ACC112 (cell line): ENCODE measurements around the gene OSGEP.

Source experiments
- H2AFZ ChIP-seq: fragments of 200-600 bp; sonication (generic); one replicate; pipeline ENCODE4 v1.6.0; 2017; ENCODE audit warnings: antibody characterized with exemption, low read length; ENCODE audit not compliant: unreplicated experiment
- H3K27ac ChIP-seq: fragments of 200-600 bp; sonication (generic); 2 replicates; pipeline ENCODE4 v1.5.1; 2014; ENCODE audit warnings: low read depth, mild to moderate bottlenecking, antibody characterized with exemption, low read length, moderate library complexity
- H3K27me3 ChIP-seq: fragments of 200-600 bp; sonication (generic); 2 replicates; pipeline ENCODE4 v1.6.1; 2014; ENCODE audit warnings: mild to moderate bottlenecking, antibody characterized with exemption, low read length, moderate library complexity, mixed read lengths; ENCODE audit not compliant: insufficient read depth
- H3K36me3 ChIP-seq: fragments of 200-600 bp; sonication (generic); 2 replicates; pipeline ENCODE4 v1.6.1; 2016; ENCODE audit warnings: mild to moderate bottlenecking, antibody characterized with exemption, low read length, moderate library complexity, mixed read lengths; ENCODE audit not compliant: insufficient read depth
- H3K4me1 ChIP-seq: fragments of 200-600 bp; sonication (generic); one replicate; pipeline ENCODE4 v1.6.1; 2016; ENCODE audit warnings: low read length, mixed read lengths; ENCODE audit not compliant: insufficient read depth, unreplicated experiment, control insufficient read depth
- H3K4me3 ChIP-seq: fragments of 200-600 bp; sonication (generic); 2 replicates; pipeline ENCODE4 v1.5.1; 2014; ENCODE audit warnings: mild to moderate bottlenecking, low read depth, low read length
- H3K79me2 ChIP-seq: fragments of 200-600 bp; sonication (generic); one replicate; pipeline ENCODE4 v1.6.0; 2016; ENCODE audit warnings: low read length; ENCODE audit not compliant: control insufficient read depth, unreplicated experiment, insufficient read depth

The OSGEP gene

DNA sequence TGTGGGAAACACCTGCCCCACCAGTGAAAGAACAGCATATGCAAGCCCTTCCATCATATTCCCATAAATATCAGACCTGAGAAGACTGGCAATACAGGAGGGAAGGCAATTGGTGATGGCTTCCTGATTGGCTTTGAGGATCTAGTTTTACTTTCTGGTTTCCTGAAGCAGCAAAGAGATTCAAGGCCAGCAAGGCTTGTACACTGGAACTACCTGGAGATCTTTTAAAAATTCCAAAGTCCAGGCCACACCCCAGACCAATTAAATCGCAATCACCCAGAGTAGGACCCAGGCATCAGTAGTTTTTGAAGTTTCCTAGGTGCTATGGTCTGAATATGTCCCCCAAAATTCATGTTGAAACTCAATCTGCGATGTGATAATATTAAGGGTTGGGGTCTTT is 38.4 kb downstream of the OSGEP start:
- H3K36me3 ChIP-seq, result no peaks in the 10 kb centered on the region
- no peak overlapping the region for H3K27ac ChIP-seq
- H2AFZ ChIP-seq, result no peak overlapping the region
- no peak overlapping the region for H3K4me3 ChIP-seq
- peaks cover 14% of the 10 kb centered on the region for H3K4me1 ChIP-seq
- peaks cover 15% of the 10 kb centered on the region for H3K79me2 ChIP-seq
- H3K27me3 ChIP-seq, result no peaks in the 10 kb centered on the region

DNA sequence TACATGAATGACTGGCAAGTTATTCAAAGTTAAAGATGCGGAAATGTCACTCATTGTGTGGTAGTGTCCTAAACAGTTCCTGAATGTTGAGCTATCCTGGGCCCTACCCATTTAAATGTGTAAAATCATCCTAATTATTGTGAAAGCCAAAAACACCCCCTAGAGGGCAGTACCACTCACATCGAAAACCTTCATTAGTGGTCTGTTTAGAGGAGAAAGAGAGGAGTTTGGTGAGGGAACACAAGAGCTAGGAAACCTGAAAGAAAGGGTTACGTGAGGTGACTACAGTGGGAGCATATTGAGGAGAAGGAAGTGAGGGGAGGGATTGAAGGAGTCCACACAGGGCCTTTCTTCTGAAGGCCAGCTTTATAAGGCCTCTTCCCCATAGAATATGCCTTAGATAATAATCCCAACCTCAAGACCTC is 38.8 kb downstream of the OSGEP start:
- Histone ChIP-seq H3K36me3 (no peaks in the 10 kb centered on the region), H3K27me3 (no peaks in the 10 kb centered on the region), H3K27ac (no peak overlapping the region), H2AFZ (no peak overlapping the region), H3K79me2 (peaks cover 19% of the 10 kb centered on the region), H3K4me1 (peaks cover 14% of the 10 kb centered on the region), H3K4me3 (no peak overlapping the region)

DNA sequence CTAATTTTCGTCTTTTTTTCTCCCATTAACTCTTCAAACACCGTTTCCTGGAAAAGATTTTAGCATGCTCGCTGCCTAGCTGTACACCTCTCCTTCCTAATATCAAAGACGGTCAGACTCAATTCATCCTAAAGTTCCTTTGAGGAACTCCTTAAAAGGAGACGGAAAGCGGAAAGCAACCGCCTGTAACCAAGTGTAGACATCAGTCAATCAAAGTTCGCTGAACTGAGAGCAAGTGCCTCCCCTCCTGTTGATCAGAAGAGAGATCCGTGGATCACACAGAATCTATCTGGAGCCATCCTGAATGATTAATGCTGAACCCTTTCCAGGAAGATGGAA is 40.9 kb downstream of the OSGEP start:
- Histone ChIP-seq H3K79me2 (peaks cover 22% of the 10 kb centered on the region), H3K27me3 (no peaks in the 10 kb centered on the region), H2AFZ (peak overlapping the region; percentile 97), H3K4me1 (peaks cover 23% of the 10 kb centered on the region), H3K27ac (peak overlapping the region; percentile 82), H3K36me3 (no peaks in the 10 kb centered on the region), H3K4me3 (peak overlapping the region; percentile 97)

DNA sequence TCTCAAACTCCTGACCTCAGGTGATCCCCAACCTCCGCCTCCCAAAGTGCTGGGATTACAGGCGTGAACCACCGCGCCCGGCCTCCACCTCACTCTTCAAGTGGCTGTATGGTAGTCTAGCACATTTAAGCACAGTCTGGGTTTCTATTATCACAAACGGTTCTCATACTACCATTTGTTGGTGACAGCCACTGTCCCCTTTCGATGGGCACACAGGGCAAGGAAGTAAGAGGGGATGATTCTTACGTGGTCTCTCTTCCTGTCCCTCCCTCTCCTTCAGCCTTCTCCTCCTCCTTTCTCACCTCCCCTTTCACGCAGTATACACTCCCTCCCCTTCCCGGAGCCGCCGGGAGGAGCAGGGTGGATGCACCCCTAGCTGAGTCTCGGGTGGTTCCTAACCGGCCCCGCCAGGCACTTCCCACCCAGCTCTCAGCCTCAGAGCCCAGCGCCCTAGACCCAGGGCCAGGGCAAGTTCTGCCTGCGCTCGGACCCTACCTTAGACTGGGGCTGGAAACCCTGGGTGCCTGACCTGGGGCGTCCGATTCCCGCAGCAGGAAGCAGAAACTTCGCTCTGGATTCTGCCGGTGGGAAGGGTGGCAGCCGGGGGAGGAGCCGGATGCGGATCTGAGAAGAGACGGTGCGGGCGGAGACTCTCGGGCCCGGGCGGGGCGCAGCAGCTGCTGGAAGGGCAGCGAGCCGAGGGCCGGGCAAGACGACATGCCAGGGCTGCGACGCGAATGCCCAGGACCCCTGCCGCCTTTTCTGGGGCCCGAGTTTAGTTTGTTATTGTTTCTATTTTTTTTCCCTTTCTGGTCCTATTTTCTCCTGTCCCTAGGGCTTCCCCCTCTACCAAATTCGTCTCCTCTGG is 41.5 kb downstream of the OSGEP start, which contains the start of gene TEP1:
Gene TEP1 (minus strand): TSS at position 626 of the 868 bp plus-strand sequence. CDS start 5,062 bp downstream, outside the sequence.
- Histone ChIP-seq H3K36me3 (peaks cover 2% of the 10 kb centered on the region; the same call in 1 of the 2 replicates), H3K27ac (peak within 1 kb of the TSS; percentile 82), H3K27me3 (no peaks in the 10 kb centered on the region), H2AFZ (peak within 1 kb of the TSS; percentile 97), H3K79me2 (peaks cover 24% of the 10 kb centered on the region), H3K4me3 (peak within 1 kb of the TSS; percentile 97), H3K4me1 (peaks cover 23% of the 10 kb centered on the region)

DNA sequence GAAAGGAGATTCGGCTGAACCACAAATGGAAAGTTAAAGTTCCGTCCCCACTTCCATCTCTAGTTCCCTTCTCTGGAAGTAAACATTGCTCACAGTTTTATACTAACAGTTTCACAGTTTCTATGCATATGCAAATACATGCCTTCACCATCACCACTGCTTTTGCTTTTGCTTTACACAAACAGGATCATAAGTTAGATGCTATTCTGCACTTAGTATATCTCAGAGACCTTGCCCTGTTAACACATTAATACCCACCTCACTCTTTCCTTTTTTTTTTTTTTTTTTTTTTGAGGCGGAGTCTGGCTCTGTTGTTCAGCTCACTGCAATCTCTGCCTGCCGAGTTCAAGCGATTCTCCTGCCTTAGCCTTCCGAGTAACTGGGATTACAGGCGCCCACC is 42.2 kb downstream of the OSGEP start:
- H3K36me3 ChIP-seq, result peaks cover 9% of the 10 kb centered on the region; the same call in 1 of the 2 replicates
- H3K79me2 ChIP-seq, result peaks cover 27% of the 10 kb centered on the region
- peaks cover 23% of the 10 kb centered on the region for H3K4me1 ChIP-seq
- peak overlapping the region; percentile 82 for H3K27ac ChIP-seq
- peak overlapping the region; percentile 97 for H2AFZ ChIP-seq
- no peaks in the 10 kb centered on the region for H3K27me3 ChIP-seq
- H3K4me3 ChIP-seq, result peak overlapping the region; percentile 97

DNA sequence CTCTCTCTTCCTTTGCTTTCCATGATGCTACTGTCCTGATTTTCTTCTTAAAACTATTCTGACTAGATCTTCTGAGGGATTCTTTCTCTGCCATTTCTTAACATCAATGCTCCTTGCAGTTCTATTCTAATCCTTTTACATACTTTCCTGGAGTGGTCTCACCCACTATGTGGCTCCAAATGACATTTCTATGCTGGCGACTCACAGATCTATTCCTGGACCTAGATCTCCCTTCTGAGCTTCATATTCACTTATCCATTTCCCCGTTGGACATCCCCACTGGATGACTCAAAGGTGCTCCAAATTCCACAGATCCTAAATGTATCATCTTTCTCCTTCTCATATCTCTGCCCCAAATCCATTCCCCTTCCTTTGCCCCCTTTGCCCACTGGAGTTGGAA is 45.4 kb downstream of the OSGEP start:
- Histone ChIP-seq H3K79me2 (peaks cover 27% of the 10 kb centered on the region), H2AFZ (no peak overlapping the region), H3K36me3 (peaks cover 9% of the 10 kb centered on the region; the same call in 1 of the 2 replicates), H3K27me3 (no peaks in the 10 kb centered on the region), H3K4me3 (no peak overlapping the region), H3K4me1 (peaks cover 20% of the 10 kb centered on the region), H3K27ac (no peak overlapping the region)

DNA sequence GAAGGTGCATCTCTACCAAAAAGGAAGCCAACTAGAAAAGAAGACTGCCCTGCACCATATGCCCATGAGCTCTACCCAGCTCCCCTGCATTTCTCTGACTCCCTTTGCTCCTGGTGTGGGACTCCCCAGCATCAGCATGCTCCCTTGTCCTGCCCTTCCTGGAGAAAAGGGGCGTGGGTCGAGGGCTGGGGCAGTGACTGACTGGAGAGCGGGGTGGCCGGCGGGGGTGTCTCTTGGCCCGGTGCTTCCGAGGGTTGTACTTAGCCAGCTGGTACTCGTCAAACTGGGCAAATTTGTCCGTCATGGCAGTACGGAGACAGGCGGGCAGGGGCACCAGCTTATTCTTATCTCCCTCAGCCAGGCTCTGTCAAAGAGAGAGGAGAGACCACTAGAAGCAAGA is 51.1 kb downstream of the OSGEP start:
- Histone ChIP-seq H3K36me3 (peaks cover 12% of the 10 kb centered on the region), H3K27ac (no peak overlapping the region), H3K4me1 (peaks cover 9% of the 10 kb centered on the region)

DNA sequence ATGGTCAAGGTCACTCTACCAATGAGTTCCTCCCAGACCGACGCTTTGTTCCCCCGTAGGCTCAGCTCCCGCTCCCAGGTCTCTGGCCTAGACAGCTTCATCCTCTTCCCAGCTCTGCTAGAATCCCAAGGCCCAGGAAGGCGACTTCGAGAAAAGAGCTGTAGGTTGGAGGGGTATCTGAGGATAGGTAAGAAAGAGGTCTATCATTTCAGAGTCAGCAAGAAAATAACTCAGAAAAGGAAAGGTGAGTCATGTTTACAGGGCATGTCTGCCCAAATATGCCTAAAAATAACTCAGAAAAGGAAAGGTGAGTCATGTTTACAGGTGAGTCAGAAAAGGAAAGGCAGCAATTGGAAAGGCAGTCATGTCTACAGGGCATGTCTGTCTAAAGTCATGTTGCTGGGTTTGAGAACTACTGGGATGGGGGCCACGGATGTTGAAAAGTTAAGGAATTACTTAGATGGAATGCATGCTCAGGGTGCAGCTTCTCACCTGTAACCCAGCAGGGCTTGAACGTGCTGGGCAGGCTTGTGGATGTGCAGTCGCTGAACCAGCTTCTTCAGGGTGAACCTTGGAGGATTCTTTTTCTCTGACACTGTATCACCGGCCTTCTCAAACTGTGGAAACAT is 53.5 kb downstream of the OSGEP start:
- peaks cover 9% of the 10 kb centered on the region for H3K4me1 ChIP-seq
- H3K4me3 ChIP-seq, result no peak overlapping the region
- peaks cover 8% of the 10 kb centered on the region for H3K36me3 ChIP-seq
- H2AFZ ChIP-seq, result no peak overlapping the region
- H3K27ac ChIP-seq, result no peak overlapping the region
- no peaks in the 10 kb centered on the region for H3K27me3 ChIP-seq
- H3K79me2 ChIP-seq, result no peaks in the 10 kb centered on the region

More for the DNA sequence above, 51.1 kb downstream of the OSGEP start:
- Histone ChIP-seq H3K79me2 (peaks cover 5% of the 10 kb centered on the region), H3K4me3 (no peak overlapping the region), H2AFZ (no peak overlapping the region), H3K27me3 (no peaks in the 10 kb centered on the region)

DNA sequence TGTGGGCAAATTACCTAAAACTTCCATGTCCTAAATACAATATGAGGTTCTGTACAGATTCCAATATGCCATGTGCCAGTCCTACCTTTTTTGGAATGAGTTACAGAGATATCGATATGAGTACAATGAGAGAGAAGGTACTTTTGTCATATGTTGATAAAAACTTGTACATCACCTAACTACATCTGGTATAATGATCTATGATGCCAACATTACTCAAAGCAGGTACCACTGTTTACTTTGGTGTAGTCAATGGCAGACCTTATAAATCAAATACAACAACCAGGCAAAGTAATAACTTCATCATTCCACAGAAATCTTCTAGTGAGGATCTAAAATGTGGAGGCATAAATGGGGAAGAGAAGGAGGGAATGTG is 54.0 kb downstream of the OSGEP start:
- peaks cover 8% of the 10 kb centered on the region for H3K36me3 ChIP-seq
- H2AFZ ChIP-seq, result no peak overlapping the region
- no peak overlapping the region for H3K4me3 ChIP-seq
- H3K4me1 ChIP-seq, result peaks cover 9% of the 10 kb centered on the region
- H3K27me3 ChIP-seq, result no peaks in the 10 kb centered on the region
- H3K27ac ChIP-seq, result no peak overlapping the region
- H3K79me2 ChIP-seq, result no peaks in the 10 kb centered on the region

DNA sequence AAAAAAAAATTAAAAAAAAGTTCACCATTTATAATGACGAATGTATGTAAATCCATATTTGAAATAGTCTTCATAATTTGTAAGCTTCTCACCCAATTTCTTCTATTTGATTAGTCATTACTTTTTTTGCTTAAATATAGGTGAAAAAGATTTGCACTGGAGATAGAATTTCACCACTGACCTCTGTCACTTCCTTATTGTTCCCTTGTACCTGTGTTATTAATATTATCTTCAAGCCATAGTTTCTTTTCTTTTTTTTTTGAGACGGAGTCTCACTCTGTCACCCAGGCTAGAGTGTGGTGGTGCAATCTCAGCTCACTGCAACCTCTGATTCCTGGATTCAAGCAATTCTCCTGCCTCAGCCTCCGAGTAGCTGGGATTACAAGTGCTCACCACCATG is 57.1 kb downstream of the OSGEP start:
- Histone ChIP-seq H3K27me3 (no peaks in the 10 kb centered on the region), H3K4me1 (peaks cover 9% of the 10 kb centered on the region), H3K79me2 (no peaks in the 10 kb centered on the region), H3K36me3 (peaks cover 16% of the 10 kb centered on the region), H3K27ac (no peak overlapping the region), H3K4me3 (no peak overlapping the region), H2AFZ (no peak overlapping the region)
